Uterus (tissue), 4 donors: ENCODE results near the gene ZBTB7C. TPM values are rescaled to one million over a fixed set of nuclear protein-coding genes. Genes with fewer than 3 reads are reported as not detected.

Source experiments
- DNase-seq, 2 donors: peaks; one replicate each; pipeline ENCODE4 v3.0.0-alpha.2; 2019 to 2020
- H3K27ac ChIP-seq, 2 donors: fragments of 200-600 bp; sonication (generic); 1 replicate in 1 of 2; 2 replicates in 1 of 2; pipeline ENCODE4 v1.5.1; 2016 to 2018
- H3K27me3 ChIP-seq, 2 donors: fragments of 200-600 bp; sonication (generic); one replicate each; pipeline ENCODE4 v1.5.1; 2018 to 2019; ENCODE audit warnings: control low read depth in 1 of 2
- H3K36me3 ChIP-seq, 2 donors: fragments of 200-600 bp; sonication (generic); one replicate each; pipeline ENCODE4 v1.5.1; 2019; ENCODE audit warnings: control low read depth in 1 of 2
- H3K4me1 ChIP-seq, 2 donors: fragments of 200-600 bp; sonication (generic); one replicate each; pipeline ENCODE4 v1.5.1; 2018 to 2019; ENCODE audit warnings: control low read depth in 1 of 2
- H3K4me3 ChIP-seq, 2 donors: fragments of 200-600 bp; sonication (generic); 1 replicate in 1 of 2; 2 replicates in 1 of 2; pipeline ENCODE4 v1.5.1; 2018 to 2019; ENCODE audit warnings: mild to moderate bottlenecking in 1 of 2
- H3K9me3 ChIP-seq, 2 donors: fragments of 200-600 bp; sonication (generic); one replicate each; pipeline ENCODE4 v1.5.1; 2019; ENCODE audit warnings: control low read depth in 1 of 2
- CTCF ChIP-seq, 4 experiments: fragments of 200-600 bp in 2 of 4; fragments of 450-650 bp in 2 of 4; sonication (generic) in 2 of 4; IDR thresholded peaks; one replicate each; pipeline ENCODE4 v1.5.1; 2016 to 2019; ENCODE audit warnings: antibody characterized with exemption in 4 of 4, mild to moderate bottlenecking in 2 of 4, moderate library complexity in 1 of 4
- POLR2A ChIP-seq, 2 donors: fragments of 450-650 bp; IDR thresholded peaks; one replicate each; pipeline ENCODE4 v1.6.1; 2016; ENCODE audit warnings: antibody characterized with exemption in 2 of 2, mild to moderate bottlenecking in 1 of 2, moderate library complexity in 1 of 2
- intact Hi-C: fragments of 100-400 bp; cut with DNase I; formaldehyde crosslinking; loops from one replicate; pipeline ENCODE4 v1.15.1; 2023; ENCODE audit warnings: low total_unique reads
- total RNA-seq, 4 donors: library from RNA; depleted of rRNA in 3 of 4; stranded (reverse); fragments of >200 nt in 3 of 4; gene quantifications; one replicate each; pipeline versions ENCODE4 v1.1.0 to v1.2.4, GENCODE V29; 2014 to 2023
- donor health status: DM: yes; HTN: yes; CAD: no.

The ZBTB7C gene
- total RNA-seq, 4 donors from 2014 or later = 1.0 to 11.2 (median 7.9) TPM

- H3K4me1 ChIP-seq = peaks cover 0 to 3% of the 10 kb centered on the region in 2 donors
- no peaks in the 10 kb centered on the region for H3K36me3 ChIP-seq
- intact Hi-C loops = no loop called here
- H3K9me3 ChIP-seq = no peaks in the 10 kb centered on the region
- H3K27ac ChIP-seq = no peak overlapping the region
- no peak overlapping the region for H3K4me3 ChIP-seq
- DNase-seq = no peak
- TF ChIP-seq CTCF (IDR thresholded peaks at IDR 0.05) = no peak
- no peak for TF ChIP-seq POLR2A (IDR thresholded peaks at IDR 0.05)
- H3K27me3 ChIP-seq = no peaks in the 10 kb centered on the region
Measured at GRCh38 chr18:48319801-48320638, 89.2 kb downstream of the ZBTB7C start.

- DNase-seq = no peak
Measured at GRCh38 chr18:48318436-48318835, 90.7 kb downstream of the ZBTB7C start.

GRCh38 chr18:48317781-48318381 lies 91.3 kb downstream of the ZBTB7C start:
- H3K27me3 ChIP-seq = no peaks in the 10 kb centered on the region
- no peak for DNase-seq
- H3K9me3 ChIP-seq = no peaks in the 10 kb centered on the region
- TF ChIP-seq CTCF (IDR thresholded peaks at IDR 0.05) = no peak
- H3K4me1 ChIP-seq = peaks cover 0 to 3% of the 10 kb centered on the region in 2 donors
- intact Hi-C loops = no loop called here
- no peaks in the 10 kb centered on the region for H3K36me3 ChIP-seq
- no peak overlapping the region for H3K27ac ChIP-seq
- no peak overlapping the region for H3K4me3 ChIP-seq

More at GRCh38 chr18:48318436-48318835, 90.7 kb downstream of the ZBTB7C start:
- intact Hi-C loops = no loop called here
- Histone ChIP-seq H3K9me3 (no peaks in the 10 kb centered on the region), H3K27me3 (no peaks in the 10 kb centered on the region), H3K36me3 (no peaks in the 10 kb centered on the region), H3K27ac (no peak overlapping the region), H3K4me1 (peaks cover 0 to 3% of the 10 kb centered on the region in 2 donors), H3K4me3 (no peak overlapping the region)
- TF ChIP-seq CTCF (IDR thresholded peaks at IDR 0.05) (no peak), POLR2A (IDR thresholded peaks at IDR 0.05) (no peak)

- Histone ChIP-seq H3K27me3 (no peaks in the 10 kb centered on the region), H3K27ac (no peak overlapping the region), H3K36me3 (no peaks in the 10 kb centered on the region), H3K4me3 (no peak overlapping the region), H3K4me1 (peaks cover 0 to 3% of the 10 kb centered on the region in 2 donors), H3K9me3 (no peaks in the 10 kb centered on the region)
- no peak for DNase-seq
- intact Hi-C loops = no loop called here
- no peak for TF ChIP-seq CTCF (IDR thresholded peaks at IDR 0.05)
- TF ChIP-seq POLR2A (IDR thresholded peaks at IDR 0.05) = no peak
Measured at GRCh38 chr18:48316177-48316576, 93.0 kb downstream of the ZBTB7C start.

- H3K27ac ChIP-seq = no peak overlapping the region
- H3K36me3 ChIP-seq = no peaks in the 10 kb centered on the region
- intact Hi-C loops = no loop called here
- peaks cover 0 to 3% of the 10 kb centered on the region in 2 donors for H3K4me1 ChIP-seq
- H3K4me3 ChIP-seq = no peak overlapping the region
- H3K9me3 ChIP-seq = no peaks in the 10 kb centered on the region
- H3K27me3 ChIP-seq = no peaks in the 10 kb centered on the region
- TF ChIP-seq POLR2A (IDR thresholded peaks at IDR 0.05) (no peak), CTCF (IDR thresholded peaks at IDR 0.05) (no peak)
- DNase-seq = no peak
Measured at GRCh38 chr18:48314690-48315089, 94.5 kb downstream of the ZBTB7C start.
